Measurements from ENCODE around the gene MACROD2. TPM values are rescaled to one million over a fixed set of nuclear protein-coding genes. Genes with fewer than 3 reads are reported as not detected.

The MACROD2 gene
- total RNA-seq, 2 donors from 2014 or later: 8.3 to 21.8 TPM

- 79 to 88% methylated on average over 5 of the region's 5 CpGs for WGBS, 2 donors
- H3K36me3 ChIP-seq (replicated peaks in 1 of 2; ENCODE audit: insufficient read depth in 1 of 2, low read depth in 2 of 2): no peaks in the 10 kb centered on the region
- no peak overlapping the region for H3K4me3 ChIP-seq
- no peak for ATAC-seq
- no peak overlapping the region for H3K27ac ChIP-seq
- no peaks in the 10 kb centered on the region for H3K4me1 ChIP-seq
- intact Hi-C loops (cut with DNase I): no loop called here
- H3K27me3 ChIP-seq: no peaks in the 10 kb centered on the region
- no peak for DNase-seq
- H3K9me3 ChIP-seq: no peaks in the 10 kb centered on the region
- TF ChIP-seq CTCF (IDR thresholded peaks at IDR 0.05) (no peak), POLR2A (IDR thresholded peaks at IDR 0.05) (no peak)
Measured at GRCh38 chr20:14383335-14383734, 388.0 kb downstream of the MACROD2 start.

GRCh38 chr20:14384416-14385175 lies 389.3 kb downstream of the MACROD2 start:
- H3K4me1 ChIP-seq: no peaks in the 10 kb centered on the region
- no peak for DNase-seq
- 12 to 23% methylated on average over 1 of the region's 1 CpG for WGBS, 2 donors
- H3K9me3 ChIP-seq: no peaks in the 10 kb centered on the region
- intact Hi-C loops (cut with DNase I): no loop called here
- H3K4me3 ChIP-seq: no peak overlapping the region
- ATAC-seq: no peak
- H3K36me3 ChIP-seq (replicated peaks in 1 of 2; ENCODE audit: insufficient read depth in 1 of 2, low read depth in 2 of 2): no peaks in the 10 kb centered on the region
- no peak for TF ChIP-seq CTCF (IDR thresholded peaks at IDR 0.05)
- no peak for TF ChIP-seq POLR2A (IDR thresholded peaks at IDR 0.05)
- no peaks in the 10 kb centered on the region for H3K27me3 ChIP-seq
- no peak overlapping the region for H3K27ac ChIP-seq

- no peak for ATAC-seq
- WGBS, 2 donors: 66 to 67% methylated on average over 2 of the region's 2 CpGs
Measured at GRCh38 chr20:14385176-14385740, 389.9 kb downstream of the MACROD2 start.

GRCh38 chr20:14386726-14387125 lies 391.4 kb downstream of the MACROD2 start:
- TF ChIP-seq POLR2A (IDR thresholded peaks at IDR 0.05) (no peak), CTCF (IDR thresholded peaks at IDR 0.05) (no peak)
- intact Hi-C loops (cut with DNase I): no loop called here

More at GRCh38 chr20:14385176-14385740, 389.9 kb downstream of the MACROD2 start:
- no peak for DNase-seq
- Histone ChIP-seq H3K9me3 (no peaks in the 10 kb centered on the region), H3K36me3 (replicated peaks in 1 of 2; ENCODE audit: insufficient read depth in 1 of 2, low read depth in 2 of 2) (no peaks in the 10 kb centered on the region), H3K4me1 (no peaks in the 10 kb centered on the region), H3K27me3 (no peaks in the 10 kb centered on the region), H3K4me3 (no peak overlapping the region), H3K27ac (no peak overlapping the region)
- no peak for TF ChIP-seq CTCF (IDR thresholded peaks at IDR 0.05)
- no peak for TF ChIP-seq POLR2A (IDR thresholded peaks at IDR 0.05)
- intact Hi-C loops (cut with DNase I): no loop called here

More at GRCh38 chr20:14386726-14387125, 391.4 kb downstream of the MACROD2 start:
- H3K36me3 ChIP-seq (replicated peaks in 1 of 2; ENCODE audit: insufficient read depth in 1 of 2, low read depth in 2 of 2): no peaks in the 10 kb centered on the region
- no peak overlapping the region for H3K27ac ChIP-seq
- DNase-seq (no peak), ATAC-seq (no peak)
- no peak overlapping the region for H3K4me3 ChIP-seq
- H3K4me1 ChIP-seq: no peaks in the 10 kb centered on the region
- WGBS, 2 donors: 84 to 89% methylated on average over 4 of the region's 4 CpGs
- no peaks in the 10 kb centered on the region for H3K9me3 ChIP-seq
- H3K27me3 ChIP-seq: no peaks in the 10 kb centered on the region

Data from body of pancreas (tissue), 4 donors.